ENCODE data around the gene RAB7B.

Gene RAB7B

DNA sequence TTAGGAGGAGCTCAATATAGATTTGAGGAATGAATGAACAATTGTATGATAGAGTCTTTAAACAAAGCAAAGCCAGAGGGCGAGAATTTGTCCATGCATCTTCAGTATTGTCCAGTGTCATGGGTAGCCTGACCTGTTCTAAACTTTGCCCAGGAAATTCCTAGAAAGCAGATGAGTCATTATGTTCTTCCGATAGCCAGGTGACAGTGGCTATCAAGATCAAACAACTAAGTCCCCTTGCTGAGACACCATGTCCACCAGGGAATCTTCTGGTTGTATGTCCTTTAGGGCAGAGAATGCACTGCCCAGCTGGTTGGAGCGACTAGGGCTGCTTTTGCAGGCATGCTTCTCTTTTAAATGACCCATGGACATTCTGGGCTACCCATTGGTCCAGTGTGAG is 58.1 kb downstream of the RAB7B start:
- no peak for DNase-seq

DNA sequence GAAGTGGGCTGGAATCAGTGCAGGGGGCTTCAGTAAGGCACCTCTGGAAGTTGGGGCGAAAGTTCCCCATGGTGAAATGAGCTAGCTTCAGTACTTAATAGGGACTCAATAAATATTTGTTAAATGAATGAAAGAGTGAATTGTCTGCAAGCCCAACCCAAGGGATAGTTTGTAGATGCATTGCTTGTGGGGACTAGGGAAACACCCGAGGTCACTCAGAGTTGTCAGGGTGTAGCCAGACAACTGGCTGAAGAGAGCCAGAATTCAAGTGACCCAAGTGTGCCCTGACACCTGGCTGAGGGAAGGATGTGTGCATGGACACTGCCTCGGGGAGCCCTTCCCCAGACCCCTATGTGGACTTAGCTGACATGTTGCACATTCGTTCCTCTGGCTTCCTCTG is 58.7 kb downstream of the RAB7B start:
- no peak for DNase-seq

GRCh38 chr1:205943245-205943644 is 60.0 kb downstream of the RAB7B start, which contains the start of gene SLC26A9:
Gene SLC26A9 (minus strand): TSS chr1:205943456. CDS start chr1:205935820, 7,636 bp downstream.
- DNase-seq: no peak

- no peak for DNase-seq
Observed at GRCh38 chr1:205942631-205943159, 60.5 kb downstream of the RAB7B start.

DNA sequence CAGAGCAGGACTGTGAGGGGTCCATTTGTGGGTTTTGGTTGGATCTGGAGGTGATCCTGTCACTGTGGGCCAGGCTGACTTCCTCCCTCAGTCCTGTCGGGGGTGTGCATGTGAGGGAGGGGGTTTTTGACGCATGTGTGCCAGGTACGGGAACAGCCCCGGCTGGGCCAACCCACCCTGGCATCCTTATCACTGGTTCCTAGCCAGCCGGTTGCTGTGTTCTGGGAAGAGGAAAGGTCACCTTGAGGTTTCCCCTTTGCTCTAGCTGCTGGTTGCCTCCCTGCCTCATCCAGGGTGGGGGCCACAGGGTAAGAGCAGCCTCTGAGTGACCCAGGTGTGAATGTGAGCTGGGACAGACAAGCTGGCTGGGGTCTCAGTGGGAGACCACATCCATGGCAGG is 62.5 kb downstream of the RAB7B start:
- DNase-seq: no peak

DNA sequence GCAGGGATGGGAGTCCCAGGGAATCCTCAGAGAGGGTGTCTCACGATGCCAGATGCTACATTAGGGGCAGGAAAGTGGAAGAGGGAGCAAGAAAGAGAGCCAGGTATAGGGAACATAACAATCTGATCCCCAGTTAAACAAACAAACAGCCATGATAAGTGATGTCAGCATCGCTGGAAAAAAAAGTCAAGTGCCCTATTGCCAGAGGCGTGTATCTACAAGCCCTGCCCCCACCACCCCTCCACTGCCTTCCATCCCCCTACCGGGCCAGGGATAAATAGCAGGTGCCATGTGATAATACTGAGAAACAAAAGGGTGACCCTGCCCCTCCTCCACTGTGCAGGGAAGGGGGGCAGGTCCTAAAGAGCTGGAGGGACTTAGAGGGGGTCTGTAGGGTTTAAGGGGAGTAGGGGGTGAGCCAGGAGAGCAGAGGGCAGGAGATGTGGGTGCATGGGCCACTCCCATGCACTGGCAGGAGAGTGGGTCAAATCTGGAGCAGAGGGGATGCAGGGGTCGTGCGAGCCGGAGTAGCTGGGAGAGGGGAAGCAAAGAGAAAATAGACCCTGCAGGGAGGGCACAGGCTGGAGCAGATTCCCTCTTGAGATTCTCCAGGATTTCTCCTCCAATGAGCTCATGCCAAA is 63.4 kb downstream of the RAB7B start:
- no peak for DNase-seq

DNA sequence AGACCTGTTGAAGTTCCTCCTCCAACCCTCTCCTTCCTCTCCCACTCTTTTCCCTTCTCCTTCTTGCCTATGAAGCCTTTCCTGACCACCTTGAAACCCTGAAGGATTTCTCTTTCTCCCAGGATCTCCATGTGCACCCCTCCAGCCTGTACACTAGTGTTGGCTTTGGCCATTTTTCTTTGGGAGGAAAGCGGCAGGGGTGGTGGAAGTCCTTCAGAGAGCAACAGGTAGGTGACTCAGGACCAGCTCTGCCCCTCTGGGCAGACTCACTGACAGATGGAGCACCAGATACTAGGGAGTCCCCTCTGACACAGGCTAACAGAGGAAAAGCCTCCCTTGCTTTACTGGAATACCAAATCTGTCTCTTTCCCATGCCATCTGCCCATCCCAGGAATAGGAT is 64.5 kb downstream of the RAB7B start:
- no peak for DNase-seq

DNA sequence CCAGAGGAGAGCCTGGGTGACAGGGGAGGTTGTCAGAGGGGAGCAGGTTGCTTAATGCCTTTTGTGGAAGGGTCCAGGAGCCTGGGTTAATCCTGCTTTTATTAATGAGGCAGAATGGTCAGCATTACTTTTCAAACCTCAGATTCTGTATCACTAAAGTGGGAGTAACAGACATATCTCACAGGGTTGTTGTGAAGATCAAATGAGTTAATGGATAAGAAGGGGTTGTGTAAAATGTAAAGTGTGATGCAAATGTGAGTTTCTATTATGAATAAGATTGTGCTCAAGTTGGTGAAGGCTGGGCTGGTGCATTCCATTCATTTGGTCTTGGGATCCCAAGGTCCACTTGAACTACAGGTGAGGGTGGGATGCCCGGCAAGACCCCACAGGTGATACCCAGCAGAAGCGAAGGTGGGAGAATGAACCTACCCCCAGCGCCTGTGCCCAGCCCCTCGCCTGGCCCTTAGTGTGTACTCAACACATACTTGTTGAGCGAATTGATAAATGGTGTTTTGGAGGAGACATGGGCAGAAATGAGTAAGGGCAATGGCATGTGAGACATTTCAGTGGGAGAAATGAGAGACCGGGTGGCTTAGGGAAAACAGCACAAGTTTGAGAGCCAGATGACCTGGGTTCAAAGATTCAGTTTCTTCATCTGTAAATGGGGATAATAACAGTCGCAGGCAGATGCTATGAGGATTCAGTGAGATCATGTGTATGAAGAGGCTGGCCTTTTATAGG is 66.2 kb downstream of the RAB7B start:
- no peak for DNase-seq

GRCh38 chr1:205936311-205936710 is 66.9 kb downstream of the RAB7B start:
- no peak for DNase-seq

- DNase-seq: no peak
Observed at GRCh38 chr1:205935869-205936268, 67.3 kb downstream of the RAB7B start.

DNA sequence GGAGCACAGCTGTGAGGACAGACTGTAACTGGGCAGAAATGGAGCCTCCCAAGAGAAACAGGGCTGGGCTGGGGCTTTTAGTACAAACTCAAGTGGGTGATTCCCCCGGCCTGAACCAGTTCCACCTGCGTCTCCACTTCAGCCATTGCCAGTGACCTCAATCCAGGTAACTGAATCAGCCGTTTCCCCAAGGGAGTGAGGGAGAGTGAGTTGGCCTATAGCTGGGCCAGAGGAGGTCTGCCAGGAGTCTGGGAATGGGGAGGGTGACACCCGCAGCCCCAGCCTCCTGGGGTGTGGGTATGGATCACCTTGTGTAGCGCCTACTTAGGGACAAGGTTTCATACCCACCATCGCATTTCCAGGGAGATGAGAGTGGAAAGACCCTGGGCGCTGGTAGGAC is 68.4 kb downstream of the RAB7B start:
- no peak for DNase-seq

DNA sequence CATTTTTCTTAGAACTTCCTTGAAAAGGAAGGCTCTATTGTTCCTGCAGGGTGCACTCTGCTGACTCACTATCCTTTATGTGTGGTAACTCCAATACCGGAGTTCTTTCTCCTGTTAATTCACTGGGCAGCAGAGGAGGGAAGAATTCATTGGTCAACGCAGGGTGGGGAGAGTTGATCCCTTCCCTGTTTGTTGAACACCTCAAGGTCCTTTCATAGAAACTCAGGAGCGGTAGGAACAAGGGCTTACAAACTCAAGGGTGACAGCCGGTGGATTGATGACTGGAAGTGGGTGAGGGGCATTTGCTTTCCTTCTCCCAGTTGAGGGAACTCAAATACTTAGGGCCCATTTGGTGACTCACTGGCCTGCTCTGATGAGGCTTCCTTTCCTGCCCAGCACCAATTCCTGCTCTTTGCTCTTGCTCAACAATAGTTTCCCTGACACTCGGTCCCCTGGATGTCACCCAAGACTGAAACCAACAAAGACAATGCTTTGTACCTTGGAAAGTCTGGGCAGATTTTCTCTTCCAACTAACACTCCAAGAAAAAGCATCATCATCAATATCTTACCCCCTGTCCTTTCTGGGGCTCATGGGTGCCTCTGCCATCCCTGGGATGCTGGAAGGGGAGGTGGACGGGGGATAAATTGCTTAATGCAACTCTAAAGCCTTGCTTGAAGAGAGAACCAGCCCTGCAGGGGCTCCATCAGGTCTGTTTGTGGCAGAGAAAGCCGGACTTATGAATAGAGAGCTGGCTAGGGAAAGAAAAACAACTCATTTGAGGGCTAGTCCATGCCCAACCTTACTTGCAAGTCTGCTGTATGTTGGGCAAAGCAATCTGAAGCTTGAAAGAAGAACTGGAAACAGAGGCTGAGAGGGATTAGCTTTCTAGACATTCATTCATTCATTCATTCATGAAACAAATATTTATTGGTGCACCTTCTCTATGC is 69.2 kb downstream of the RAB7B start:
- no peak for DNase-seq

DNA sequence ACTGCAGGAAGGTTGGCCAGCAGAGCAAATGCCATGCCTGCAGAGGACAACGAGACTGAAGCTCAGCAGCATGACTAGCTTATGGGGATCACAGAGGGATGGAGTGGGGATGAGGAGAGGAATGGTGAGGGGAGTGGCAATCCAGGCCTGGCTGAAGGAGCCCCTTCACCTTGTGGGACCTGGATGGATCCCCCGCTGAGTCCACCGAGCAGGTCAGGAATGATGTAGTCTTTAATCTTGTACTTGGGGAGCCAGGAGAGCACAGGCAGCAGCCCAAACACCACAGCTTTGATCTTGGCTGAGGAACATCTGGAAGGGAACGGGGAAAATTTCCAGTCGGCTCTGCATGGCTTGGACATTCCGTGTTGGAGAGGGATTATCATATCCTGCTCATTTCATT is 70.4 kb downstream of the RAB7B start:
- DNase-seq: no peak

GRCh38 chr1:205930799-205931281 is 72.4 kb downstream of the RAB7B start:
- DNase-seq: no peak

GRCh38 chr1:205930195-205930577 is 73.0 kb downstream of the RAB7B start:
- no peak for DNase-seq

- no peak for DNase-seq
Observed at GRCh38 chr1:205929496-205930194, 73.5 kb downstream of the RAB7B start.

- no peak for DNase-seq
Observed at GRCh38 chr1:205928317-205928716, 74.9 kb downstream of the RAB7B start.

DNA sequence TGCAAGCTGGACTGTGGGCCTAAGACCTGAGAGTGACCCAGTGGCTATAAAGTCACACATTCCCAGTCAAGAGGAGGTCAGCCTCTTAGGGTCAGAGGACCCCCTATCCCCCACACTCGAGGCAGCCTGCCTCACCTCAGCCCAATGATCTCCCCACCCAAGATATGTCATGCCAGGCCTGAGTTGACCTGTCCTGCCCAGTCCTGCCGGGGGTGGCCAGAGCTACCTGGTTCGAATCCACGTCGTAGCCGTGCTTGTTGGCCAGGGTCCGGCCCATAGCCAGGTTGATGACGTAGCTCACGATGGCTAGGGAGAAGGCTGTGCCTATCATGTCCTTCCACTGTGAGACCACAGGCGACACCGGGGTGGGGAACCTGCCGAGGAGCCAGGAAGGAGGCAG is 75.5 kb downstream of the RAB7B start:
- DNase-seq: no peak

- DNase-seq: no peak
Observed at GRCh38 chr1:205927247-205927646, 75.9 kb downstream of the RAB7B start.

All from T-helper 9 cell (primary cell).